Stomach smooth muscle (tissue), 2 donors: ENCODE results near the gene PLXNB1.

Experiments
- H3K27ac ChIP-seq: one replicate; pipeline ENCODE4 v1.7.0; 2013; ENCODE audit warnings: mild to moderate bottlenecking, low read length, inconsistent platforms
- H3K27me3 ChIP-seq, 2 donors: one replicate each; pipeline ENCODE4 v1.7.0; 2013; ENCODE audit warnings: low read length in 2 of 2; ENCODE audit not compliant: insufficient read depth in 2 of 2, control insufficient read depth in 1 of 2
- H3K36me3 ChIP-seq, 2 donors: one replicate each; pipeline ENCODE4 v1.7.0; 2013; ENCODE audit warnings: low read length in 2 of 2; ENCODE audit not compliant: control insufficient read depth in 2 of 2, insufficient read depth in 2 of 2
- H3K4me1 ChIP-seq: one replicate; pipeline ENCODE4 v1.7.0; 2013; ENCODE audit warnings: low read length; ENCODE audit not compliant: control insufficient read depth, insufficient read depth
- H3K4me3 ChIP-seq, 2 donors: one replicate each; pipeline ENCODE4 v1.7.0; 2013; ENCODE audit warnings: low read length in 2 of 2
- H3K9ac ChIP-seq, 2 donors: one replicate each; pipeline ENCODE4 v1.7.0; 2013; ENCODE audit warnings: low read length in 2 of 2, mild to moderate bottlenecking in 1 of 2
- H3K9me3 ChIP-seq, 2 donors: one replicate each; pipeline ENCODE4 v1.7.0; 2013; ENCODE audit warnings: low read length in 2 of 2; ENCODE audit not compliant: control insufficient read depth in 2 of 2
- donor health status: healthy.
- donor health status: Pancreatic carcinoma.

Gene PLXNB1

DNA sequence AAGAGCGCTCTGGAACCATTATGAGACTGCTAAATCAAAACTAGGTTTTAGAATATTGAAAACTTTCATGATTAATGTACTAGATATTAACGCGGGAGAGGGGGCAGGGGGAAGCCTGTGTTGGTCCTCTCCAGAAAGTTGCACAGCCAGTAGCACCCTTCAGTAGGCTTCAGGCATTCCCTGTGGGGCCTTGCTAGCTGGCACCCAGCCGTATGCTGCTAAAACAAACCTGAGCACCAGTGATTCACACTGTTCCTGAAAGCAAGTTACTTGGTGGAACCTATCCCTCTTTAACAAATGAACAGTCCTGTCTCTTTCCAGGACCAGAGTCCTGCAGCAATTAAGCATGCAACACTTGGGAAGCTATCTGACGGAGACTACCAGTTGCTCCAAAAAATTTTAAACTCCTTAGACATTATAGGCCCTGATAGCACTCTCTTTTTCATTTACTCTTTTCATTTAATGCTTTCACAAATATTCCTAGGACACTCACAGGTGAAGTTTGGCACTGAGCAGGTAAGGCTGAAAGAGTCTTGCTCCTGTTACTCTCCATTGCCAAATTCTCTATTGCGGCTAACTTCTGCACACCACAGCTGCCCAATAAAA is 15.5 kb upstream of the PLXNB1 start:
- Histone ChIP-seq H3K4me3 (peak overlapping the region in 1 of 2 donors; percentile 96), H3K9me3 (no peaks in the 10 kb centered on the region), H3K36me3 (peaks cover 12 to 16% of the 10 kb centered on the region in 2 donors), H3K4me1 (peaks cover 33% of the 10 kb centered on the region), H3K27ac (no peak overlapping the region), H3K9ac (peak overlapping the region in 1 of 2 donors; percentile 84), H3K27me3 (no peaks in the 10 kb centered on the region)

DNA sequence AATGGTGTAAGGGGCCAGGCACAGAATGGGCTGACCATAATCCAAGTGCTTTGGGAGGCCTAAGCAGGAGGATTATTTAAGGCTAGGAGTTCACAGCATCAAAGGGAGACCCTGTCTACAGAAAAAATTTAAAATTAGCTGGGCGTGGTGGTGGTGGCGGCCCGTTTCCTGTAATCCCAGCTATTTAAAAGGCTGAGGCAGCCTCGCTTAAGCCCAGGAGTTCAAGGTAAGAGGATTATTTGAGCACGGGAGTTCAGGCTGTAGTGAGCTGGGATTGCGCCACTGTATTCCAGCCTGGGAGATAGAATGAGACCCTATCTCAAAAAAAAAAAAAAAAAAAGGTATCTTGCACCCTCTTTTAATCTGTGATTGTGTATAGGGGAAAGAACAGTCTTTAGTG is 12.1 kb upstream of the PLXNB1 start:
- Histone ChIP-seq H3K9ac (no peak overlapping the region), H3K9me3 (no peaks in the 10 kb centered on the region), H3K27me3 (no peaks in the 10 kb centered on the region), H3K4me3 (no peak overlapping the region), H3K4me1 (peaks cover 36% of the 10 kb centered on the region), H3K36me3 (peaks cover 12 to 16% of the 10 kb centered on the region in 2 donors), H3K27ac (no peak overlapping the region)

- peaks cover 34% of the 10 kb centered on the region for H3K4me1 ChIP-seq
- no peaks in the 10 kb centered on the region for H3K9me3 ChIP-seq
- H3K27me3 ChIP-seq: no peaks in the 10 kb centered on the region
- H3K27ac ChIP-seq: peak overlapping the region; percentile 79
- H3K36me3 ChIP-seq: peaks cover 12 to 16% of the 10 kb centered on the region in 2 donors
- peak overlapping the region; percentile 91 to 98 for H3K4me3 ChIP-seq
- peak overlapping the region; percentile 90 for H3K9ac ChIP-seq
Observed at GRCh38 chr3:48440590-48440958, 10.7 kb upstream of the PLXNB1 start.

GRCh38 chr3:48439820-48440589 is 10.1 kb upstream of the PLXNB1 start, which contains the start of the genes CCDC51 and TMA7:
CCDC51 (minus strand) TSS chr3:48440119; CDS start chr3:48435128, 4,991 bp downstream.
TMA7 (plus strand) TSS chr3:48440257; CDS start chr3:48440297, 40 bp downstream.
- Histone ChIP-seq H3K9ac (peak within 1 kb of the TSS; percentile 90), H3K4me3 (peak within 1 kb of the TSS; percentile 91 to 98), H3K27me3 (no peaks in the 10 kb centered on the region), H3K9me3 (no peaks in the 10 kb centered on the region), H3K27ac (peak within 1 kb of the TSS; percentile 79), H3K4me1 (peaks cover 39% of the 10 kb centered on the region), H3K36me3 (peaks cover 12 to 16% of the 10 kb centered on the region in 2 donors)

- Histone ChIP-seq H3K4me1 (peaks cover 61% of the 10 kb centered on the region), H3K27me3 (no peaks in the 10 kb centered on the region), H3K27ac (no peak overlapping the region), H3K4me3 (no peak overlapping the region), H3K36me3 (peaks cover 11 to 13% of the 10 kb centered on the region in 2 donors), H3K9me3 (no peaks in the 10 kb centered on the region), H3K9ac (no peak overlapping the region)
Observed at GRCh38 chr3:48437812-48438211, 7.9 kb upstream of the PLXNB1 start.

- H3K4me1 ChIP-seq: peaks cover 63% of the 10 kb centered on the region
- H3K27ac ChIP-seq: no peak overlapping the region
- no peak overlapping the region for H3K4me3 ChIP-seq
- no peak overlapping the region for H3K9ac ChIP-seq
- H3K36me3 ChIP-seq: peaks cover 14 to 15% of the 10 kb centered on the region in 2 donors
- H3K9me3 ChIP-seq: no peaks in the 10 kb centered on the region
- H3K27me3 ChIP-seq: no peaks in the 10 kb centered on the region
Observed at GRCh38 chr3:48436855-48437254, 7.0 kb upstream of the PLXNB1 start.

GRCh38 chr3:48436477-48436787 is 6.5 kb upstream of the PLXNB1 start:
- Histone ChIP-seq H3K4me1 (peaks cover 62% of the 10 kb centered on the region), H3K4me3 (no peak overlapping the region), H3K9ac (no peak overlapping the region), H3K27me3 (no peaks in the 10 kb centered on the region), H3K9me3 (no peaks in the 10 kb centered on the region), H3K27ac (peak overlapping the region; percentile 31), H3K36me3 (peaks cover 12 to 15% of the 10 kb centered on the region in 2 donors)

GRCh38 chr3:48435774-48436476 is 6.0 kb upstream of the PLXNB1 start:
- H3K36me3 ChIP-seq: peaks cover 12 to 15% of the 10 kb centered on the region in 2 donors
- no peaks in the 10 kb centered on the region for H3K27me3 ChIP-seq
- peak overlapping the region in 1 of 2 donors; percentile 36 for H3K9ac ChIP-seq
- H3K9me3 ChIP-seq: no peaks in the 10 kb centered on the region
- H3K27ac ChIP-seq: peak overlapping the region; percentile 70
- no peak overlapping the region for H3K4me3 ChIP-seq
- H3K4me1 ChIP-seq: peaks cover 59% of the 10 kb centered on the region

DNA sequence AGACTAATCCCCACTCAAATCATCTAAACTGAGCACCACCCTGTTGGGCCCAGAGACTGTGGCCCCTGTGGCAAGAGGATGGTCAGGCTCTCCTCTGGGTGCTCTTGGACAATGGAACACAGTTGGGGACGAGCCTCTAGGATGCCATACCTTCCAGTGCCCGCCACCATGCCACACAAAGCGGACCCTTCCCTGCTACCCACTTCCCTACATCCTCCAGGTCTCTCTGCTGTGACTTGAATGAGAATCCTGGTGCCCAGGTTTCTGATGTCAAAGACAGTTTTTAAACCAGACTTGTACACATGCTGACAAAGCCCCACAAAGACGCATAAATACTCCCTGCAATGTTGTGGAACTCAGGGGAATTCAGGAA is 5.3 kb upstream of the PLXNB1 start:
- no peak overlapping the region for H3K4me3 ChIP-seq
- H3K27me3 ChIP-seq: no peaks in the 10 kb centered on the region
- no peaks in the 10 kb centered on the region for H3K9me3 ChIP-seq
- H3K27ac ChIP-seq: peak overlapping the region; percentile 70
- H3K36me3 ChIP-seq: peaks cover 12 to 15% of the 10 kb centered on the region in 2 donors
- peaks cover 62% of the 10 kb centered on the region for H3K4me1 ChIP-seq
- H3K9ac ChIP-seq: peak overlapping the region in 1 of 2 donors; percentile 36

DNA sequence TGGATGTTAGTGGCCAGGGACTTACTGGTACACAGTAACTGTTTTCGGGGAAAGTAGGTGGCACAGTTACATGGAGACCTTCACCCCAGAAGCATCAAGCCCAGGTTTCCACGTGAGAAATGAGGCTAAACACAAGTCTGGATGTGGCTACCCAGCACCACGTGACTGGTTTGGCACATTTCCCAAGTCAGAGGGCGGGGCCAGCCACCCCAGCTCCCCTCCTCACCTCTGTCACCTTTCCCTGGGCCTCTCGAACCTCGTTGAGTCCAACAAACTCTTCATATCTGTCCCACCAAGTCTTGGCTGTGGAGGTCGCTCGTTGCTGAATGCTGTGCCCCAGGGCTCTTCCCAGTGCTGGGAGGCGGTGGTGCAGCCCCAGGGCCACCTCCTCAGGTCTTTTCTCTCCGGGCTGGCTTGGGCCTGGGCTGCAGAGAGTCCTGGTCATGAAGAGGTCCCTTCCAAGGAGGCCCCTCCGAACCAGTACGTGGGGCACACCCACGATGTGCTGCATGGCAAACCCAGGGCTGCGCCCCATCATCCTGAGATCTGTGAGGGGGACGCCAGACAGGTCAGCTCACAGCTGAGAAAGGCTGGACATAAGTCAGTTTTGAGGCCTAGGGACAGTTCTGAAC is 4.8 kb upstream of the PLXNB1 start:
- peak overlapping the region; percentile 70 for H3K27ac ChIP-seq
- peak overlapping the region in 1 of 2 donors; percentile 51 for H3K9ac ChIP-seq
- H3K36me3 ChIP-seq: peaks cover 12 to 15% of the 10 kb centered on the region in 2 donors
- no peaks in the 10 kb centered on the region for H3K27me3 ChIP-seq
- peaks cover 64% of the 10 kb centered on the region for H3K4me1 ChIP-seq
- no peaks in the 10 kb centered on the region for H3K9me3 ChIP-seq
- no peak overlapping the region for H3K4me3 ChIP-seq
